ENCODE data around the gene AXIN1. TPM values are rescaled to one million over a fixed set of nuclear protein-coding genes. Genes with fewer than 3 reads are reported as not detected.

The AXIN1 gene
- total and polyA plus RNA-seq, 9 of the 15 experiments (the other 6 are each of a cell fraction or from before 2014, with no cell fraction given), result 0.42 to 58.0 (median 25.9) TPM

GRCh38 chr16:259814-260253 lies 92.7 kb downstream of the AXIN1 start:
- Histone ChIP-seq H3K79me2 (ENCODE audit: control insufficient read depth, insufficient read depth, low read length) (no peaks in the 10 kb centered on the region), H3K9me1 (ENCODE audit: control insufficient read depth, insufficient read depth, low read length) (peaks cover 4% of the 10 kb centered on the region), H3K4me1 (replicated peaks in 1 of 2; ENCODE audit: control insufficient read depth in 2 of 2, insufficient read depth in 2 of 2, low read length in 2 of 2) (peaks cover 13 to 47% of the 10 kb centered on the region in 2 experiments; a peak in 4 of 5 replicates), H3K9me3 (replicated peaks; ENCODE audit: control insufficient read depth, insufficient read depth, low read depth, low read length) (no peaks in the 10 kb centered on the region), H2AFZ (ENCODE audit: low read depth, low read length) (no peak overlapping the region), H4K20me1 (replicated peaks; ENCODE audit: control insufficient read depth, insufficient read depth, low read length) (no peaks in the 10 kb centered on the region), H3K4me2 (ENCODE audit: insufficient read depth, low read length) (no peak overlapping the region), H3K27ac (ENCODE audit: extremely low read depth, low read depth, low read length) (no peak overlapping the region), H3K27me3 (ENCODE audit: control insufficient read depth in 2 of 2, insufficient read depth in 2 of 2, low read length in 2 of 2) (no peaks in the 10 kb centered on the region), H3K9ac (ENCODE audit: insufficient read depth in 1 of 2, low read depth in 2 of 2, low read length in 2 of 2) (peak overlapping the region in 1 of 2 experiments; percentile 77; a peak in 2 of 4 replicates), H3K4me3 (no peak overlapping the region), H3K36me3 (ENCODE audit: control insufficient read depth, insufficient read depth, low read length) (peaks cover 27% of the 10 kb centered on the region; the same call in 2 of the 3 replicates)
- no TSS peak for BruUV-seq (replicated peaks)
- in situ Hi-C loops (cut with MboI) (no loop called here), intact Hi-C loops (cut with micrococcal nuclease) (no loop called here)
- WGBS (ENCODE audit: insufficient coverage, low coverage, missing lambda C conversion rate), result 74% methylated on average over 6 of the region's 13 CpGs
- ATAC-seq (peak; percentile 41), FAIRE-seq (no peak), DNase-seq (ENCODE audit: extremely low read depth in 1 of 4, low spot score in 3 of 4) (no peak)
- POLR2A ChIA-PET, result interaction anchor here (0.9 kb wide), 1 partner anchor 11 kb away, joined by 4 read pairs; no protein-coding TSS in a partner anchor
- peak; percentile 27; the same call in 1 of the 2 replicates for TF ChIP-seq L3MBTL2 (IDR thresholded peaks at IDR 0.05)
- 0 out of 2 replicates have a peak, but pooled peaks have one; percentile 41 for TF ChIP-seq MAX (CRISPR knock-in tag; IDR thresholded peaks at IDR 0.05)
- TF ChIP-seq, protein P1, sequence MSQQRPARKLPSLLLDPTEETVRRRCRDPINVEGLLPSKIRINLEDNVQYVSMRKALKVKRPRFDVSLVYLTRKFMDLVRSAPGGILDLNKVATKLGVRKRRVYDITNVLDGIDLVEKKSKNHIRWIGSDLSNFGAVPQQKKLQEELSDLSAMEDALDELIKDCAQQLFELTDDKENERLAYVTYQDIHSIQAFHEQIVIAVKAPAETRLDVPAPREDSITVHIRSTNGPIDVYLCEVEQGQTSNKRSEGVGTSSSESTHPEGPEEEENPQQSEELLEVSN (IDR thresholded peaks at IDR 0.05; ENCODE audit: borderline replicate concordance in 1 of 2, extremely low read depth in 1 of 2, insufficient read depth in 1 of 2, insufficient read length in 1 of 2, low read depth in 1 of 2, low read length in 1 of 2, poor library complexity in 1 of 2, severe bottlenecking in 1 of 2), result peak in 1 of 2 experiments; percentile 74
- no peak for TF ChIP-seq ZNF263 (CRISPR knock-in tag; IDR thresholded peaks at IDR 0.05; ENCODE audit: borderline replicate concordance)
- no peak for TF ChIP-seq XRCC5 (IDR thresholded peaks at IDR 0.05; ENCODE audit: low read depth, low read length)
- TF ChIP-seq RBM39 (optimal IDR thresholded peaks at IDR 0.05; ENCODE audit: low read depth, low read length), result no peak
- no peak for TF ChIP-seq POLR2AphosphoS2 (IDR thresholded peaks at IDR 0.05; ENCODE audit: low read length)
- TF ChIP-seq TBL1XR1 (IDR thresholded peaks at IDR 0.05; ENCODE audit: low read length in 2 of 2), result no peak
- TF ChIP-seq HEY1 (CRISPR knock-in tag; IDR thresholded peaks at IDR 0.05; ENCODE audit: borderline replicate concordance), result no peak
- 0 out of 2 replicates have a peak, but pooled peaks have one; percentile 11 for TF ChIP-seq POLR2G (IDR thresholded peaks at IDR 0.05; ENCODE audit: low read depth, low read length)
- no peak for TF ChIP-seq MEF2A (IDR thresholded peaks at IDR 0.05; ENCODE audit: control insufficient read depth, low read depth, low read length)
- CTCF ChIA-PET (ENCODE audit: low intra/inter-chr PET ratio), result no interaction called here

All from K562 (cell line).